Measurements from ENCODE around the gene HSPBP1. TPM values are rescaled to one million over a fixed set of nuclear protein-coding genes. Genes with fewer than 3 reads are reported as not detected.

The HSPBP1 gene
- total and polyA plus RNA-seq, 2 of the 13 experiments (the other 11 are each of a cell fraction or from before 2014, with no cell fraction given): 22.3 to 33.7 TPM

GRCh38 chr19:55216461-55217198 lies 63.3 kb downstream of the HSPBP1 start (continued):
- no peak; the same call in none of the 2 replicates for TF ChIP-seq ESRRA (CRISPR knock-in tag; IDR thresholded peaks at IDR 0.05; ENCODE audit: low read depth)
- TF ChIP-seq, protein P1, sequence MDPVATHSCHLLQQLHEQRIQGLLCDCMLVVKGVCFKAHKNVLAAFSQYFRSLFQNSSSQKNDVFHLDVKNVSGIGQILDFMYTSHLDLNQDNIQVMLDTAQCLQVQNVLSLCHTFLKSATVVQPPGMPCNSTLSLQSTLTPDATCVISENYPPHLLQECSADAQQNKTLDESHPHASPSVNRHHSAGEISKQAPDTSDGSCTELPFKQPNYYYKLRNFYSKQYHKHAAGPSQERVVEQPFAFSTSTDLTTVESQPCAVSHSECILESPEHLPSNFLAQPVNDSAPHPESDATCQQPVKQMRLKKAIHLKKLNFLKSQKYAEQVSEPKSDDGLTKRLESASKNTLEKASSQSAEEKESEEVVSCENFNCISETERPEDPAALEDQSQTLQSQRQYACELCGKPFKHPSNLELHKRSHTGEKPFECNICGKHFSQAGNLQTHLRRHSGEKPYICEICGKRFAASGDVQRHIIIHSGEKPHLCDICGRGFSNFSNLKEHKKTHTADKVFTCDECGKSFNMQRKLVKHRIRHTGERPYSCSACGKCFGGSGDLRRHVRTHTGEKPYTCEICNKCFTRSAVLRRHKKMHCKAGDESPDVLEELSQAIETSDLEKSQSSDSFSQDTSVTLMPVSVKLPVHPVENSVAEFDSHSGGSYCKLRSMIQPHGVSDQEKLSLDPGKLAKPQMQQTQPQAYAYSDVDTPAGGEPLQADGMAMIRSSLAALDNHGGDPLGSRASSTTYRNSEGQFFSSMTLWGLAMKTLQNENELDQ (CRISPR knock-in tag; IDR thresholded peaks at IDR 0.05; ENCODE audit: borderline replicate concordance): peak; percentile 96
- TF ChIP-seq MIER2 (CRISPR knock-in tag; IDR thresholded peaks at IDR 0.05): peak; percentile 98
- no peak for TF ChIP-seq IKZF1 (IDR thresholded peaks at IDR 0.05)
- TF ChIP-seq RBM39 (IDR thresholded peaks at IDR 0.05; ENCODE audit: low read depth, low read length, poor library complexity, severe bottlenecking): peak; percentile 75
- TF ChIP-seq KLF13 (CRISPR knock-in tag; IDR thresholded peaks at IDR 0.05): no peak; the same call in 1 of the 2 replicates
- TF ChIP-seq ZNF253 (CRISPR knock-in tag; IDR thresholded peaks at IDR 0.05; ENCODE audit: borderline replicate concordance): peak; percentile 77; the same call in 1 of the 2 replicates
- peak; percentile 95 for TF ChIP-seq MIXL1 (CRISPR knock-in tag; IDR thresholded peaks at IDR 0.05)
- peak; percentile 78; the same call in 1 of the 2 replicates for TF ChIP-seq ZNF317 (CRISPR knock-in tag; IDR thresholded peaks at IDR 0.05)
- TF ChIP-seq ZNF792 (CRISPR knock-in tag; IDR thresholded peaks at IDR 0.05): peak; percentile 92
- TF ChIP-seq, protein P2, sequence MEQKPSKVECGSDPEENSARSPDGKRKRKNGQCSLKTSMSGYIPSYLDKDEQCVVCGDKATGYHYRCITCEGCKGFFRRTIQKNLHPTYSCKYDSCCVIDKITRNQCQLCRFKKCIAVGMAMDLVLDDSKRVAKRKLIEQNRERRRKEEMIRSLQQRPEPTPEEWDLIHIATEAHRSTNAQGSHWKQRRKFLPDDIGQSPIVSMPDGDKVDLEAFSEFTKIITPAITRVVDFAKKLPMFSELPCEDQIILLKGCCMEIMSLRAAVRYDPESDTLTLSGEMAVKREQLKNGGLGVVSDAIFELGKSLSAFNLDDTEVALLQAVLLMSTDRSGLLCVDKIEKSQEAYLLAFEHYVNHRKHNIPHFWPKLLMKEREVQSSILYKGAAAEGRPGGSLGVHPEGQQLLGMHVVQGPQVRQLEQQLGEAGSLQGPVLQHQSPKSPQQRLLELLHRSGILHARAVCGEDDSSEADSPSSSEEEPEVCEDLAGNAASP (CRISPR knock-in tag; IDR thresholded peaks at IDR 0.05; ENCODE audit: borderline replicate concordance): peak; percentile 88
- TF ChIP-seq SP5 (CRISPR knock-in tag; IDR thresholded peaks at IDR 0.05; ENCODE audit: borderline replicate concordance, low read depth): 0 out of 2 replicates have a peak, but pooled peaks have one; percentile 41
- TF ChIP-seq, protein P3, sequence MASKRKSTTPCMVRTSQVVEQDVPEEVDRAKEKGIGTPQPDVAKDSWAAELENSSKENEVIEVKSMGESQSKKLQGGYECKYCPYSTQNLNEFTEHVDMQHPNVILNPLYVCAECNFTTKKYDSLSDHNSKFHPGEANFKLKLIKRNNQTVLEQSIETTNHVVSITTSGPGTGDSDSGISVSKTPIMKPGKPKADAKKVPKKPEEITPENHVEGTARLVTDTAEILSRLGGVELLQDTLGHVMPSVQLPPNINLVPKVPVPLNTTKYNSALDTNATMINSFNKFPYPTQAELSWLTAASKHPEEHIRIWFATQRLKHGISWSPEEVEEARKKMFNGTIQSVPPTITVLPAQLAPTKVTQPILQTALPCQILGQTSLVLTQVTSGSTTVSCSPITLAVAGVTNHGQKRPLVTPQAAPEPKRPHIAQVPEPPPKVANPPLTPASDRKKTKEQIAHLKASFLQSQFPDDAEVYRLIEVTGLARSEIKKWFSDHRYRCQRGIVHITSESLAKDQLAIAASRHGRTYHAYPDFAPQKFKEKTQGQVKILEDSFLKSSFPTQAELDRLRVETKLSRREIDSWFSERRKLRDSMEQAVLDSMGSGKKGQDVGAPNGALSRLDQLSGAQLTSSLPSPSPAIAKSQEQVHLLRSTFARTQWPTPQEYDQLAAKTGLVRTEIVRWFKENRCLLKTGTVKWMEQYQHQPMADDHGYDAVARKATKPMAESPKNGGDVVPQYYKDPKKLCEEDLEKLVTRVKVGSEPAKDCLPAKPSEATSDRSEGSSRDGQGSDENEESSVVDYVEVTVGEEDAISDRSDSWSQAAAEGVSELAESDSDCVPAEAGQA (IDR thresholded peaks at IDR 0.05; ENCODE audit: low read depth): 0 out of 2 replicates have a peak, but pooled peaks have one; percentile 9
- TF ChIP-seq, protein P3 (CRISPR knock-in tag; IDR thresholded peaks at IDR 0.05; ENCODE audit: borderline replicate concordance): peak; percentile 95; the same call in 1 of the 2 replicates
- TF ChIP-seq EEA1 (CRISPR knock-in tag; IDR thresholded peaks at IDR 0.05; ENCODE audit: borderline replicate concordance): peak; percentile 93
- peak; percentile 82 for TF ChIP-seq NRL (CRISPR knock-in tag; IDR thresholded peaks at IDR 0.05; ENCODE audit: borderline replicate concordance)
- TF ChIP-seq, protein P4, sequence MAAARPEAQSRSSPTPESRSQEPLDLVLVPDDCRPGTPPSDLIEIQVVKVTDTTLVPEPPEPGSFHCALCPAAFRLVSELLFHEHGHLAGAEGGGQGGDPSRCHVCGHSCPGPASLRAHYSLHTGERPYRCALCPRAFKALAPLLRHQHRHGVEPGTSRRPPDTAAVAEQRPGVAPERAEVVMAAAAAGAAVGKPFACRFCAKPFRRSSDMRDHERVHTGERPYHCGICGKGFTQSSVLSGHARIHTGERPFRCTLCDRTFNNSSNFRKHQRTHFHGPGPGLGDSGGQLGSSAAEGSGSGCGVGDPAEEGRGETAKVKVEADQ (CRISPR knock-in tag; IDR thresholded peaks at IDR 0.05; ENCODE audit: borderline replicate concordance): peak; percentile 87

Data from HepG2 (cell line).